ENCODE data around the gene MST1R. TPM values are rescaled to one million over a fixed set of nuclear protein-coding genes. Genes with fewer than 3 reads are reported as not detected.

Gene MST1R
- polyA plus RNA-seq, 3 donors from 2014 or later, result 0.68 to 1.1 TPM; not detected in 1

DNA sequence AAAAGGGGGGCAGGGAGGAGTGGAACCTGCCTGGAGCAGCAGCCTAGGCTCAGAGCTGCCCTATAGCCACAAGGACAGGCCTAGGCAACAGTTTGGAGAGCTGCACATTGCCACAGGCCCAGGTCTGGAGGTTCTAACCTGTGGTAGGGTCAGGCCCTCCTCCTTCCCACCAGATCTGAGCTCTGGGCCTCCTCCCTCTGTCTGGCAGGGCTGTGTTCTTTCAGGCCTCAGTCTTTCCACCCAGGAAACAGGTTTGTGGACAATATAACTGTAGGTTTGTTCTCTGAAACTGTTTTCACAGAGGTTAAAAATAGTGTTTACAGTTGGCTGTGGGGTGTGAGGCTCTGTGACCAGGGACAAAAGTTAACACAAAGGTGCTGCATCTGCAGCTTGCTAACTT, 25.0 kb downstream of the MST1R start:
- Mint-ChIP-seq H3K4me3 (no peak overlapping the region), H3K4me1 (no peaks in the 10 kb centered on the region), H3K9me3 (no peaks in the 10 kb centered on the region), H3K36me3 (no peaks in the 10 kb centered on the region), H3K27ac (no peak overlapping the region), H3K27me3 (ENCODE audit: low read depth in 3 of 3) (peaks cover 0 to 4% (median 0%) of the 10 kb centered on the region in 3 donors)
- no peak for DNase-seq

DNA sequence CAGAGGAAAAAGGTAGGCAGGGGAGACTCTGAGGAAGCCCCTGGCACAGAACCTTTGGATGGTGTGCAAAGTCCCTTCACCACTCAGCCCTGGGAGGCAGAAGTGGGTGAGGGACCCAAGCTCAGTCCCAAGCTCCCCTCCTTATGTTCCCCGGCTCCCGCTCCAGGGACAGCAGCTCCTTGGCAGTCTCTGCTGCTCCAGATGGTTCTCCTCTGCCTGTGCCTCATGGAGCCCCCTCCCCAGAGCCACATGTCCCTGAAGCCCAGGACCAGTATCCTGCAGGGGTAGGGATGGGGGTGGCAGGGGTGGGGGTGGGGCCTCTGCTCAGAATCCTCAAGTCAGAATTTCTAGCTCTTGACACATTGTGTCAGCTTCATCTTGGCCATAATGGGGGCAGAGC, 26.0 kb downstream of the MST1R start:
- Mint-ChIP-seq H3K4me1 (no peaks in the 10 kb centered on the region), H3K27ac (no peak overlapping the region), H3K27me3 (ENCODE audit: low read depth in 3 of 3) (peaks cover 0 to 4% (median 0%) of the 10 kb centered on the region in 3 donors), H3K4me3 (no peak overlapping the region), H3K36me3 (no peaks in the 10 kb centered on the region), H3K9me3 (no peaks in the 10 kb centered on the region)
- DNase-seq, result no peak

DNA sequence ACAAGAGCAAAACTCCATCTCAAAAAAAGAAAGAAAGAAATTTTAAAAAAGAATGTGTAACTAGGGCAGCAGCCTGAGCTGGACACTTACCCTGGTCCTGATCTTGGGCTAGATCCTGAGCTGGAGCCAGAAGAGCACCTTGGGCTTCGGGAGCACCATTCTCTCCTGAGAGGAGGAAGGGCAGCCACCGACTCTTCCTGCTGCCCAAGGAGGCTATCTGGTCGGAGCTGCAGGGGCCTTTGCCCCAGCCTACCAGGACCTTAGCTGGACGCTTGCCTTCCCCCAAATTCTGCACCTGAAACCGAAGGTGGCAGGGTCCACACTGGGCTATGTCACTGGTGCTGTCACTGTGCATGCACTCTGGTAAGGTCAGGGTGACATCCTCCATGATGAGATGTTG, 27.1 kb downstream of the MST1R start:
- Mint-ChIP-seq H3K36me3 (no peaks in the 10 kb centered on the region), H3K27me3 (ENCODE audit: low read depth in 3 of 3) (peaks cover 0 to 4% (median 3%) of the 10 kb centered on the region in 3 donors), H3K4me3 (no peak overlapping the region), H3K4me1 (no peaks in the 10 kb centered on the region), H3K27ac (no peak overlapping the region), H3K9me3 (no peaks in the 10 kb centered on the region)
- DNase-seq, result no peak

DNA sequence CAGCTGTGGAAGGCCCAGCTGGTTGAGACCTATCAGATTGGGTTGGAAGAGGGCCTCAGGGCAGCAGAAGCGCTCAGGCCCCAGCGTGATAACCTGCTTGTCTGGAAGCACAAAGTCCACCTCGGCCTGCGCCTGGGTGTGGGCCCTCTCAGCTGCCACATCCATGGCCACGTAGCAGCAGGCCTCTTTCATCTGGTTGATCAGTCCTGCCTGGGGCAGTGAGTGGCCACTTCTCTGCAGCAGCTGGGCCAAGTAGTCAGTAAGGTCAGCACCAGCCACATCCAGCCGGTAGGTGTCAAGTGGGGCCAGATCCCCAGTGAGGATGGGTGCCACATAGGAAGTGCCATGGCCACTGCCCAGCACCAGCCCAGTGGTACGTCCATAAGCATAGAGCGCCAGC, 30.1 kb downstream of the MST1R start:
- DNase-seq, result no peak

DNA sequence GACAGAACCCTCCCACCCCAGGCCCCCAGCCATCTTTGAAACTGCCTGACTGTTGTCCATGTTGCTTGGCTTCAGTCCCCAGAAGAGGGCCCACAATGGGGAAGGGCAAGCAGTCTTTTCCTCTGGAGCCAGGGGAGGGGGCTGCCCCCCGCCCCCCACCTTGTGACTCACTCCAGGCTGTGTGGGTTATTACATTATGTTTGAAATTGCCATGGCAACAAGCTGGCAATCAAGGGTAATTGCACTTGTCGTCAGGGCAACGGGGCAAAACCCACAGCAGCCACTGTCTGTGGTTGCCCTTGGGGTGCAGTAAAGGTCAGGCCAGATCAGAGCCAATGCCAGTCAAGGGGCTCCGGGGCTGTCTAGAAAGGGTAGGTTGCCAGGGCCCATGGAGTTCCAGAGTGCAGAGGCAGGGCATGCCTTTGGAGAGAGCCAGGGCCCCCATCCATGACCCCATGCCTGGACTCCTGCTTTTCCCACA, 30.8 kb downstream of the MST1R start:
- Mint-ChIP-seq H3K27ac (no peak overlapping the region), H3K27me3 (ENCODE audit: low read depth in 3 of 3) (peaks cover 4 to 12% (median 9%) of the 10 kb centered on the region in 3 donors), H3K4me3 (no peak overlapping the region), H3K4me1 (peaks cover 0 to 2% of the 10 kb centered on the region in 2 donors), H3K9me3 (no peaks in the 10 kb centered on the region), H3K36me3 (no peaks in the 10 kb centered on the region)
- no peak for DNase-seq

More for the DNA sequence above, 30.1 kb downstream of the MST1R start:
- H3K27me3 Mint-ChIP-seq (ENCODE audit: low read depth in 3 of 3), result peaks cover 3 to 5% (median 4%) of the 10 kb centered on the region in 3 donors
- H3K4me3 Mint-ChIP-seq, result no peak overlapping the region
- no peaks in the 10 kb centered on the region for H3K9me3 Mint-ChIP-seq
- H3K4me1 Mint-ChIP-seq, result no peaks in the 10 kb centered on the region
- H3K27ac Mint-ChIP-seq, result no peak overlapping the region
- H3K36me3 Mint-ChIP-seq, result no peaks in the 10 kb centered on the region

DNA sequence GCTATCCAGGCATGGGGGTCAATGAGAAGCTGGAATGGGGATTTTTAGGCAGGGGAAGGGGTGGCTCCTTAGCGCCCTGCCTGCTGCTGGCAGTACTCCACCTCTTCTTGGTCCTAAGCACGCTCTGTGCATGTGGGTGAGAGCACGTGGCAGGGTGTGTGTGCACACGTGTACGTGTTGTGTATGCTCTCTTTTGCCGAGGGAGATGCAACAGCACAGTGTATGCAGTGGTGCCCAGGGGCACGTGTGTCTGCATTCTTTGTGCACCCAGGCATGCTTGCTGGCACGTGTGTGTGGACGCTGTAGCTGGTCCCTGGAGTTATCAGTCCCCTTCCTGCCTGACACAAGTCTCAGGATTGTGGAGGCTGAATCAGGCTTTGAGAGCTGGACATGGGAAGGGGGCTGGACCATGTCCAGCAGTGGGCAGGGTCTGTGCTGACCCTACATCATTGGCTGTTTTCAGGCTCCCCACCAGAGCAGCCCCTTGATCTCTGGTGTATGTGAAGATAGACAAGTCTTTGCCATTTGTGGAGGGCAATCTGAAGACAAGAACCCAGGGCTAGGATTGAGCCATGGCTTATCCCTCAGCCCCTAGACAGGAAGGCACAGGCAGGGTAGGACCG, 32.0 kb downstream of the MST1R start:
- H3K4me3 Mint-ChIP-seq, result no peak overlapping the region
- peaks cover 0 to 2% of the 10 kb centered on the region in 2 donors for H3K4me1 Mint-ChIP-seq
- H3K27ac Mint-ChIP-seq, result no peak overlapping the region
- peaks cover 4 to 12% (median 9%) of the 10 kb centered on the region in 3 donors for H3K27me3 Mint-ChIP-seq (ENCODE audit: low read depth in 3 of 3)
- H3K9me3 Mint-ChIP-seq, result no peaks in the 10 kb centered on the region
- H3K36me3 Mint-ChIP-seq, result no peaks in the 10 kb centered on the region
- no peak for DNase-seq

DNA sequence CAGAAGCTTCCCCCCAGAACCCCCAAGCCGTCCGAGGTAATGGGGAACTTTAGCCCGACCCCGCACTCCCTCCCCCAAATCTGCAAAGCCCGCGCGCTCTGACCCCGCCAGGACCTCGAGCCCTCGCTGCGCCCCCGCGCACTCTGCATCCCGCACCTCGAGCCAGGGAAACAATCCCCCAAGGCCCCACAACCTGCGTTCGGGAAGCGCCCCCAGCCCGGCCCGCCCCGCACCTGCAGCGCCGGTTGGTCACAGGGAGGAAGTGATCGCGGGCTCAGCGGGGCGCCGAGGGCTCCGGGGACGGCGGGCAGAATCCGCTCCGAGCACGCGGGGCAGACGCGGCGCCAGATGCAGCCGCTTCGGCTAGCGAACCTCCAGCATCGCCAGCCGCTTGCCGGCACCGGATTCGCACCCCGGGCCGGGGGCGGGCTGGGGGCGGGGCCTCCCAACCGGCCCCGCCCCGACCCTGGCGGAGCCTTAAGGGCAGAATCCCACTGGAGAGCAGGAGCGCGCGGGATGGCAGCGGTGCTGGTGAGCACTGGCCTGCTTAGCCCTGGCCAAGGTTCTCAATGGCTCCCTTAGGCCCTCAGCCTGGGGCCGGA, 34.0 kb downstream of the MST1R start, which contains the start of gene CAMKV:
Gene CAMKV, minus strand, starts transcription at position 382 of the 602 bp plus-strand sequence. CDS start 7,518 bp downstream, outside the sequence.
- Mint-ChIP-seq H3K4me3 (peak within 1 kb of the TSS in 3 of 5 donors; percentile 11 to 45 (median 27)), H3K4me1 (peaks cover 0 to 2% of the 10 kb centered on the region in 2 donors), H3K36me3 (no peaks in the 10 kb centered on the region), H3K27ac (no peak within 1 kb of the TSS), H3K27me3 (ENCODE audit: low read depth in 3 of 3) (peaks cover 6 to 12% (median 9%) of the 10 kb centered on the region in 3 donors), H3K9me3 (no peaks in the 10 kb centered on the region)
- no peak for DNase-seq

DNA sequence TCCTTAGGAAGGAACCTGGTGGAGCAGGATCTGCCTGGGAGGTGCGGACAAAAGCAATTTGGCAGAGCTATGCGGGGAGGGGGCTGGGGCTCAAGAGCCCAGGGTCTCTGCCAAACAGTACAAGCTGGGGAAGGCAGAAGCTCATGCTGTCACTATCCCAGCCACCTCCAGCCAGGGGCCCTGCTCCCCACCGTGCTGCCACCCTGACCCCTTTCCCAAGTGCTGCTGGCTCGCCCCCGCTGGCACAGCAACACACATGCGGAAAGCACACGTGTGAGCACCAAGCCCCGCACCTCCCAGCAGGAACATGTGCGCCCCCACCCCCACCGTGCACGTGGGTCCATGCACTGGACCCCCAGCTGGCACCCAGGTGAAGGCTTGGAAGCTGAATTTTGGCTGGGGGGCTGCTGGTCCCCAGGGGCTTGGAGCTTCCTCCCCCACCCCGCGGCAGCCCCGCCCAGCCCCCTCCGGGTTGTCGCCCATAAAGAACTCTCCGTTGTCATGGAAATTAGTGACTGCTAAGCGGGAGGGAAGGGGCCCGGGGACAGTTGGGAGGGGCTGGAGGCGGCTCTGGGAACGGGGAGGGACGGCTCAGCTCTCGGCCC, 34.7 kb downstream of the MST1R start:
- Mint-ChIP-seq H3K36me3 (no peaks in the 10 kb centered on the region), H3K27me3 (ENCODE audit: low read depth in 3 of 3) (peaks cover 5 to 12% (median 9%) of the 10 kb centered on the region in 3 donors), H3K4me1 (peaks cover 0 to 2% of the 10 kb centered on the region in 2 donors), H3K4me3 (peak overlapping the region in 3 of 5 donors; percentile 11 to 27 (median 21)), H3K9me3 (no peaks in the 10 kb centered on the region), H3K27ac (no peak overlapping the region)
- DNase-seq, result no peak

DNA sequence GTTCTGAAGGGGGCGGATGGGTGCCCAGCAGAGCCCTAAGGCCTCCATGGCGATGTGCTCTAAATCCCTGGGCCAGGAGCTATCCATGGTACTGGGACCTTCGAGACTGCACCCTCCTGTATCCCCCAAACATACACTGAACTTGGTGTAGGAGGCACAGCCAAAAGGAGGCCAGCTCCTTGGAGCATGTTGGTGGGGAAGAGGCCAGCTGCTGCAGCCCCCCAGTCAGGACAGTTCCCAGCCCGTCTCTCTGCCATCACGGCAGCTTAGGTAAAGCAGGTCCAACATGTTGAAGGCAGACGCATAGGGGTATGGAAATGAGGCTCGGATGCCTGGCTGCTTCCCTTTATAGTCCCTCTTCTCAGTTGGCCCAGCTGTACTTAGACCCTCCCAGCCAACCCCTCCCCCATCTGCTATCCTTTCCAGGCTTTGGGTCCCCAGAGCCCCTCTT, 35.8 kb downstream of the MST1R start:
- DNase-seq, result no peak
- H3K4me1 Mint-ChIP-seq, result peaks cover 0 to 2% of the 10 kb centered on the region in 2 donors
- H3K4me3 Mint-ChIP-seq, result peak overlapping the region in 2 of 5 donors; percentile 16 to 32
- H3K9me3 Mint-ChIP-seq, result no peaks in the 10 kb centered on the region
- H3K27ac Mint-ChIP-seq, result no peak overlapping the region
- H3K36me3 Mint-ChIP-seq, result no peaks in the 10 kb centered on the region
- H3K27me3 Mint-ChIP-seq (ENCODE audit: low read depth in 3 of 3), result peaks cover 5 to 12% (median 11%) of the 10 kb centered on the region in 3 donors

DNA sequence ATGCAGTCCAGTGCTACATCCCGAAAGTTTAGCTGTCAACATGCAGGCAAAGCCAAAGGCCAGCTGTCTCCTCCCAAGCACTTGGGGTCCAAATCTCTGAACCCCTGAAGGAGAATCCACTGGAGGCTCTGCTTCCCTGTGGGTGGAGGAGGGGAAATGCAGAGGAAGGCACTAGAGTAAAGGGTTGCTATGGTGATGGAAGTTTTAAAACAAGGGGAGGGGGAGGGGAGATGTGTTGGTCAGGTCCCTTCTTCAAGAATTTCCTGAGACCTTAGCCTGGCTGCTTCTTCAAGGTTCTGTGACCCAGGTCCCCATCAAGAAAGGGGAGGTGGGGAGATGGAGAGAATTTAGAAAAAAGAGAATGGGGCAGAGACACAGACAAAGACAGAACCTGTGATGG, 36.3 kb downstream of the MST1R start:
- DNase-seq, result no peak
- H3K4me3 Mint-ChIP-seq, result no peak overlapping the region
- peaks cover 0 to 2% of the 10 kb centered on the region in 2 donors for H3K4me1 Mint-ChIP-seq
- H3K36me3 Mint-ChIP-seq, result no peaks in the 10 kb centered on the region
- no peaks in the 10 kb centered on the region for H3K9me3 Mint-ChIP-seq
- no peak overlapping the region for H3K27ac Mint-ChIP-seq
- H3K27me3 Mint-ChIP-seq (ENCODE audit: low read depth in 3 of 3), result peaks cover 5 to 12% (median 11%) of the 10 kb centered on the region in 3 donors

DNA sequence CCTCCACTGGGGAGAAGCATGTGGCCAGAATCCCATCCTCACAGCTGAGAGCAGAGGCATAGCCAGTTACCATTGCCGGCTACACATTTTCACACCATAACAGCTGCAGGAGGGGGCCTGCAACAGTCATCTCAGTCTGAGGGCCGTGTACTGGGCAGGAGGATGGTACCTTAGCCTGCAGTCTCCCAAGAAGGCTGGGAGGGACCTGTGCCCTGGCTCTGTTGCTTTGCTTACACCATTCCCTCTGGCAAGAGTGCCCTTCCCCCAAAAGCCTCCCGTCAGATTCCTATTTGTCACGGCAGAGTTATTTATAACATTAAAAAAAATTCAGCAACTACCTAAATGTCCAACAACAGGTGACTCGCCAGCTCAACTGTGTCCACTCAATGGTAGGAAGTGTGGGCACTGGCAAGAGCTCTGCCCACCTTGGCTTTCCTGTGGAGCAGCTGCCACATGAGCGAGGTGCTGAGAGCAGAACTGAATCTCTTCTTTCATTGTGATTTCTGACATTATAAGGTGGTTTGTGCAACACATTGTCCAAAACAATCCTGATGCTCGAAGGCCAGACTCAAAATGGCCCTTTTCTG, 38.4 kb downstream of the MST1R start:
- Mint-ChIP-seq H3K9me3 (no peaks in the 10 kb centered on the region), H3K4me3 (no peak overlapping the region), H3K27ac (no peak overlapping the region), H3K4me1 (peaks cover 0 to 2% of the 10 kb centered on the region in 2 donors), H3K36me3 (no peaks in the 10 kb centered on the region), H3K27me3 (ENCODE audit: low read depth in 3 of 3) (peaks cover 5 to 11% (median 9%) of the 10 kb centered on the region in 3 donors)
- no peak for DNase-seq

DNA sequence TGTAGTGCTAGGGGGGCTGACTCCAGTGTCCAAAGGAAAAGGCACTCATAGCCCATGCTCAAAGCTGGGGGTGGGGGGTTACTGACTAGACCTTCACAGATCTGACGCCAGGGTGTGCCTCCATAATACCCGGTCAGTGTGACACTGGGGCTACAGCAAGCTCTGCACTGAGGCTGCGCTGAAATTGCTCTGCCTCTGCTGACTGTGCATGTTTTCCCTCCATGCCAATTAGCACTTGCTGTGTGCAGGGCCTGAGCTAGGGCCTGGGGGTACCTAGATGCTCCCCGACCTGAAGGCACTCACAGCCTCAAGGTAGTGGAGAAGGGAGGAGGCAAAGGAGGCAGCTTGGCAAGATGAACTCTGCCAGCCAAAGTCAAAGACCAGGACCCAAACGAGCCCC, 39.2 kb downstream of the MST1R start:
- Mint-ChIP-seq H3K4me1 (peaks cover 0 to 2% of the 10 kb centered on the region in 2 donors), H3K27ac (no peak overlapping the region), H3K27me3 (ENCODE audit: low read depth in 3 of 3) (peaks cover 5 to 11% (median 9%) of the 10 kb centered on the region in 3 donors), H3K4me3 (no peak overlapping the region), H3K36me3 (no peaks in the 10 kb centered on the region), H3K9me3 (no peaks in the 10 kb centered on the region)
- no peak for DNase-seq

DNA sequence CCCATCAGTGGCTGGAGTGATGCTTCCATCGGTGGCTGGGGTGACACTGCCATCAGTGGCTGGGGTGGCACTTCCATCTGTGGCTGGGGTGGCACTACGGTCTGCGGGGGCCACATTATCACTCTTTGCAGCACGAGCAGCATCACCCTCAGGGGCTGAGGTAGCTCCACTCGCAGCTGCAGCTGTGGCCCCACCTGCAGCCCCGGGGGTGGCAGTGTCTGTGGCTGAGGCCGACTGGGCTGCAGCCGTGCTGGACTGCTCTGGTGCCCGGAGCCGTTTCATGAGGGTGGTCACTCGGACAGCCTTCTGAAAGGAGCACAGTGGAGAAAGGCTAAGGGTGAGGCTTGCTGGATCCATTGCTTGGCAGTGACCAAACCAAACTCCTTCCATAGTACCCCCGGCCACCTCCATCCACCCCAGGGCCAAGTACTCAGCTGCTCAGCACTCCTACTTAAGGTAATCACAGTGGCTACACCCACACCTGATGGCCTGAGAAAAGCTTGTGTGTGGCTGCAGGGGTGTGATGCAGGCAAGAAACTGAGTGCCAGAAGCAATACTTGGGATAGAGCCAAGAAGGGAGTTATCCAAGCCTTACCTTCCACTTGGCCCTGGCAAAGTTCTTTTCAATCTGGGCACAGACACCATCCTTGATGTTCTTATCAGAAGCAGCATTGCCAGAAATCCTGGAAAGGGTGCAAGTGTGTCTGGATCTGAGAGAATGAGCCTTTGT, 43.9 kb downstream of the MST1R start:
- peaks cover 2 to 4% (median 2%) of the 10 kb centered on the region in 3 donors for H3K27me3 Mint-ChIP-seq (ENCODE audit: low read depth in 3 of 3)
- DNase-seq, result no peak
- no peak overlapping the region for H3K27ac Mint-ChIP-seq
- H3K4me3 Mint-ChIP-seq, result no peak overlapping the region
- H3K9me3 Mint-ChIP-seq, result no peaks in the 10 kb centered on the region
- peaks cover 11 to 13% of the 10 kb centered on the region in 2 donors for H3K4me1 Mint-ChIP-seq
- no peaks in the 10 kb centered on the region for H3K36me3 Mint-ChIP-seq

Data from immature natural killer cell (primary cell).